Right atrium auricular region (tissue), 2 donors: ENCODE measurements around the gene SLC2A11. TPM values are rescaled to one million over a fixed set of nuclear protein-coding genes. Genes with fewer than 3 reads are reported as not detected.
A peak's percentile ranks its signal among the peaks of the same experiment; 100 is the strongest.

Source experiments
- DNase-seq: peaks from one replicate; pipeline ENCODE4 v3.0.0-alpha.2; 2019; ENCODE audit warnings: low spot score
- H3K27ac ChIP-seq, 2 donors: fragments of 200-600 bp; sonication (generic); 1 replicate in 1 of 2; 2 replicates in 1 of 2; pipeline ENCODE4 v1.5.1; 2016 to 2019
- H3K27me3 ChIP-seq, 2 donors: fragments of 200-600 bp; sonication (generic); one replicate each; pipeline versions ENCODE4 v1.5.1 to v1.6.0; 2017 to 2019
- H3K36me3 ChIP-seq: fragments of 200-600 bp; sonication (generic); one replicate; pipeline ENCODE4 v1.5.1; 2016
- H3K4me1 ChIP-seq, 2 donors: fragments of 200-600 bp; sonication (generic); one replicate each; pipeline versions ENCODE4 v1.5.1 to v1.6.0; 2017 to 2019
- H3K4me3 ChIP-seq, 2 donors: fragments of 200-600 bp; sonication (generic); 1 replicate in 1 of 2; 2 replicates in 1 of 2; pipeline ENCODE4 v1.5.1; 2017 to 2019; ENCODE audit warnings: mild to moderate bottlenecking in 1 of 2, moderate library complexity in 1 of 2
- H3K9me3 ChIP-seq, 2 donors: fragments of 200-600 bp; sonication (generic); one replicate each; pipeline ENCODE4 v1.5.1; 2019
- total RNA-seq, 2 donors: library from RNA; depleted of rRNA; stranded (reverse); fragments of >200 nt; gene quantifications; one replicate each; pipeline ENCODE4 v1.1.0, GENCODE V29; 2016
- TF ChIP-seq, protein P1 (sequence below), 2 donors: fragments of 200-600 bp; sonication (generic); IDR thresholded peaks; one replicate each; pipeline ENCODE4 v1.5.1; 2019; ENCODE audit warnings: antibody characterized with exemption in 2 of 2

SLC2A11 gene
- total RNA-seq, 2 donors from 2014 or later = 10.6 to 15.5 TPM

DNA sequence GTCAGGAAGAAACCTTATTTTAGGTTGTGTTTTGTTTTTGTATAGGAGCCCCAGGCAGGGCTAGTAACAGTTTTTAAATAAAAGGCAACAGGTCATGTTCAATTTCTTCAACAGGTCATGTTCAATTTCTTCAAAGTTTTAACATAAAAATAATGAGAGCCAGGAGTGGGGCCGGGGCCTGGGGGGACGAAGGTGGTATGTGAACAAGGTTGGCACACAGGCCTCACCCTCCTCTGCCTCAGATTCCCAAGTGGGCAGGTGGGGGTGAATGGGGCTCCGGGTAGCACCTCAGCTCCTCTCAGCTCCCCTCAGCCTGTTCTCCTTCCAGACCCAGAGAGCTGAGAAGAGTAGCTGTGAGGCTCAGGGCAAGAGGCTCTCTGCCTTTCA is 23.3 kb upstream of the SLC2A11 start:
- DNase-seq = no peak
- TF ChIP-seq, protein P1, sequence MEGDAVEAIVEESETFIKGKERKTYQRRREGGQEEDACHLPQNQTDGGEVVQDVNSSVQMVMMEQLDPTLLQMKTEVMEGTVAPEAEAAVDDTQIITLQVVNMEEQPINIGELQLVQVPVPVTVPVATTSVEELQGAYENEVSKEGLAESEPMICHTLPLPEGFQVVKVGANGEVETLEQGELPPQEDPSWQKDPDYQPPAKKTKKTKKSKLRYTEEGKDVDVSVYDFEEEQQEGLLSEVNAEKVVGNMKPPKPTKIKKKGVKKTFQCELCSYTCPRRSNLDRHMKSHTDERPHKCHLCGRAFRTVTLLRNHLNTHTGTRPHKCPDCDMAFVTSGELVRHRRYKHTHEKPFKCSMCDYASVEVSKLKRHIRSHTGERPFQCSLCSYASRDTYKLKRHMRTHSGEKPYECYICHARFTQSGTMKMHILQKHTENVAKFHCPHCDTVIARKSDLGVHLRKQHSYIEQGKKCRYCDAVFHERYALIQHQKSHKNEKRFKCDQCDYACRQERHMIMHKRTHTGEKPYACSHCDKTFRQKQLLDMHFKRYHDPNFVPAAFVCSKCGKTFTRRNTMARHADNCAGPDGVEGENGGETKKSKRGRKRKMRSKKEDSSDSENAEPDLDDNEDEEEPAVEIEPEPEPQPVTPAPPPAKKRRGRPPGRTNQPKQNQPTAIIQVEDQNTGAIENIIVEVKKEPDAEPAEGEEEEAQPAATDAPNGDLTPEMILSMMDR (IDR thresholded peaks at IDR 0.05) = no peak
- Histone ChIP-seq H3K9me3 (no peaks in the 10 kb centered on the region), H3K4me3 (no peak overlapping the region), H3K27ac (peak overlapping the region; percentile 88 to 90), H3K36me3 (peaks cover 17% of the 10 kb centered on the region), H3K4me1 (peaks cover 0 to 87% of the 10 kb centered on the region in 2 donors), H3K27me3 (no peaks in the 10 kb centered on the region)

DNA sequence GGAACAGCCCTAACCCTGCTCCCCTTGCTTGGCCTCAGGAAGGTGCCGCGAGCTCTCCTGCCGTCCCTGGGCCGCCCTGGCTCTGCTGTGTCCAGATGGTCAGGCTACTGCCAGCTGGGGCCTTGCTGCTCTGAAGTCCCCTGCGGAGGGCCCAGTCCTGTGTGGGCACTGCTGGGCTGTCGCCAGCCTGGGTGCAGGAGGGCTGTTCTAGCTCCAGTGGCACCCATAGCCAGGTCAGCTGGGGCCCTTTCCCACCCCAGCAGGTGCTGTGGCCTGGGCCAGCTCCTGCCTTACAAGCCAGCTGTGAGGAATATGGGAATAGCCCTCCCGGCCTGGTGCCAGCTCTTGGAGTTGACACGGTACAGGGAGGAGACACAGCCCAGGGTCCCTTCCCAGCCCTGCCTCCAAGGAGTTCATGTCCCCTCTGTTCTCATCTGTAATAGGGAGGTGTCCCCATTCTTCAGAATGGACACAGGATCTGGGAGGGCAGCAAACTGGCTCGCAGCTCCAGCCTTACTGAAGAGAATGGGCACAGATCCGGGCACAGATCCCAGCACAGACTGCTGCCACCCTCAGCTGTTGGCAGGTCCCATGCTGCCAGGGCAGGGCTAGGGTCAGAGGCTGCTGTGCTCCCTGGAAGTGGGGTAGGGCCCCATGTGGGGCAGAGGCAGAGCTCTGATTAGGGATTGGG is 22.7 kb upstream of the SLC2A11 start:
- no peak for DNase-seq
- no peaks in the 10 kb centered on the region for H3K9me3 ChIP-seq
- H3K27me3 ChIP-seq = no peaks in the 10 kb centered on the region
- peak overlapping the region; percentile 88 to 90 for H3K27ac ChIP-seq
- peaks cover 0 to 87% of the 10 kb centered on the region in 2 donors for H3K4me1 ChIP-seq
- peaks cover 17% of the 10 kb centered on the region for H3K36me3 ChIP-seq
- TF ChIP-seq, protein P1 (IDR thresholded peaks at IDR 0.05) = no peak
- H3K4me3 ChIP-seq = no peak overlapping the region

- Histone ChIP-seq H3K4me1 (peaks cover 0 to 82% of the 10 kb centered on the region in 2 donors), H3K9me3 (no peaks in the 10 kb centered on the region), H3K4me3 (no peak overlapping the region), H3K27ac (peak overlapping the region; percentile 88 to 90), H3K27me3 (no peaks in the 10 kb centered on the region), H3K36me3 (peaks cover 17% of the 10 kb centered on the region)
- TF ChIP-seq, protein P1 (IDR thresholded peaks at IDR 0.05) = no peak
- no peak for DNase-seq
Measured at GRCh38 chr22:23835484-23836144, 22.1 kb upstream of the SLC2A11 start.

DNA sequence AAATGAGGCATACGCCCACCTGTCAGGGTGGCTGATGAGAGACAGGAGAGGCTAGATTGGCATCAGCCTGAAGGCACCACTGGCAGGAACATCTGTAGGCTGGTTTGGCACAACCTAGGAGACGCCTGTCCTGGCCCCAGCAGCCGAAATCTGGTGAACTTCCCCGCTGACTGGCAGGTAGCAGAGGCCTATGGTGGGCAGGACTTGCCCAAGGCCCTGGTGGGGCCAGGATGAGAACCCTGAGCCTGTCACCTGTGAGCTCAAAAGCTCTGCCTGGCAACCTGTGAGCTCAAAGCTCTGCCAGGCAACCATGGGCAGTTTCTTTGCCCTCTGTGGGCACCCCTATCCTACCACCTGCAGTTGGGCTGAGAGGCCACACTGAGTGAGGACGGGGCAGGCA is 21.4 kb upstream of the SLC2A11 start:
- H3K4me3 ChIP-seq = no peak overlapping the region
- no peaks in the 10 kb centered on the region for H3K27me3 ChIP-seq
- DNase-seq = no peak
- peaks cover 15% of the 10 kb centered on the region for H3K36me3 ChIP-seq
- no peaks in the 10 kb centered on the region for H3K9me3 ChIP-seq
- peaks cover 0 to 80% of the 10 kb centered on the region in 2 donors for H3K4me1 ChIP-seq
- peak overlapping the region; percentile 88 to 90 for H3K27ac ChIP-seq
- TF ChIP-seq, protein P1 (IDR thresholded peaks at IDR 0.05) = no peak

GRCh38 chr22:23836692-23837495 is 20.8 kb upstream of the SLC2A11 start:
- Histone ChIP-seq H3K4me3 (no peak overlapping the region), H3K9me3 (no peaks in the 10 kb centered on the region), H3K27ac (peak overlapping the region; percentile 88 to 90), H3K4me1 (peaks cover 0 to 73% of the 10 kb centered on the region in 2 donors), H3K36me3 (peaks cover 9% of the 10 kb centered on the region), H3K27me3 (no peaks in the 10 kb centered on the region)
- TF ChIP-seq, protein P1 (IDR thresholded peaks at IDR 0.05) = no peak
- DNase-seq = no peak
